Neural cell (in vitro differentiated cells): ENCODE measurements around the gene CLEC5A. TPM values are rescaled to one million over a fixed set of nuclear protein-coding genes. Genes with fewer than 3 reads are reported as not detected.
"Not testable (repeated sequence)": the region's sequence is repeated elsewhere in the genome, so short reads cannot be mapped to it uniquely, and the experiment has no call there.

Experiments used
- H2AFZ ChIP-seq: fragments of 200-600, 300-800 bp; sonication (generic), shearing (Covaris generic); 2 replicates; pipeline ENCODE4 v1.6.0; 2014; ENCODE audit warnings: low read depth, mild to moderate bottlenecking, antibody characterized with exemption, low read length, moderate library complexity
- H3F3A ChIP-seq: fragments of 200-600 bp; shearing (Covaris generic); 2 replicates; pipeline ENCODE4 v1.6.1; 2016; ENCODE audit warnings: mild to moderate bottlenecking, moderate library complexity, mixed read lengths, antibody characterized with exemption, low read length; ENCODE audit not compliant: insufficient read depth, poor library complexity, severe bottlenecking
- H3K27ac ChIP-seq: fragments of 200-600, 300-800 bp; sonication (generic), shearing (Covaris generic); 2 replicates; pipeline ENCODE4 v1.5.1; 2014; ENCODE audit warnings: mild to moderate bottlenecking, low read length, moderate library complexity
- H3K27me3 ChIP-seq: fragments of 300-800, 200-600 bp; sonication (generic), shearing (Covaris generic); 2 replicates; pipeline ENCODE4 v1.6.0; 2014; ENCODE audit warnings: mild to moderate bottlenecking, low read depth, low read length, moderate library complexity; ENCODE audit not compliant: insufficient read depth
- H3K36me3 ChIP-seq: fragments of 300-800, 200-600 bp; sonication (generic), shearing (Covaris generic); 2 replicates; pipeline ENCODE4 v1.5.1; 2014; ENCODE audit warnings: mild to moderate bottlenecking, antibody characterized with exemption, low read length, moderate library complexity; ENCODE audit not compliant: insufficient read depth
- H3K4me2 ChIP-seq: fragments of 300-800, 200-600 bp; sonication (generic), shearing (Covaris generic); 2 replicates; pipeline ENCODE4 v1.6.0; 2014; ENCODE audit warnings: mild to moderate bottlenecking, low read length
- H3K4me3 ChIP-seq: fragments of 300-800, 200-600 bp; sonication (generic), shearing (Covaris generic); 2 replicates; pipeline ENCODE4 v1.5.1; 2014; ENCODE audit warnings: mild to moderate bottlenecking, low read length, moderate library complexity
- H3K79me2 ChIP-seq: fragments of 200-600 bp; shearing (Covaris generic); replicated peaks from 2 replicates; pipeline ENCODE4 v1.6.0; 2014; ENCODE audit warnings: mild to moderate bottlenecking, low read length, moderate library complexity; ENCODE audit not compliant: insufficient read depth
- H3K9ac ChIP-seq: fragments of 300-800, 200-600 bp; sonication (generic), shearing (Covaris generic); 2 replicates; pipeline ENCODE4 v1.6.1; 2016; ENCODE audit warnings: mild to moderate bottlenecking, low read length, mixed read lengths
- H3K9me2 ChIP-seq: fragments of 200-600 bp; shearing (Covaris generic); 2 replicates; pipeline ENCODE4 v1.6.1; 2016; ENCODE audit warnings: mild to moderate bottlenecking, low read length, mixed read lengths; ENCODE audit not compliant: insufficient read depth
- H3K9me3 ChIP-seq: fragments of 200-600, 300-800 bp; sonication (generic), shearing (Covaris generic); 2 replicates; pipeline ENCODE4 v1.6.1; 2016; ENCODE audit warnings: mild to moderate bottlenecking, mixed run types, low read length, moderate library complexity, mixed read lengths
- H4K20me1 ChIP-seq: fragments of 200-600 bp; shearing (Covaris generic); 2 replicates; pipeline ENCODE4 v1.6.1; 2016; ENCODE audit warnings: mild to moderate bottlenecking, mixed run types; ENCODE audit not compliant: insufficient read depth
- CTCF ChIP-seq: fragments of 450-650 bp; IDR thresholded peaks from 2 replicates; pipeline ENCODE4 v1.5.1; 2014; ENCODE audit warnings: antibody characterized with exemption, mild to moderate bottlenecking, moderate library complexity; ENCODE audit not compliant: poor library complexity, severe bottlenecking
- EP300 ChIP-seq: fragments of 450-650 bp; conservative IDR thresholded peaks from 2 replicates; pipeline ENCODE4 v1.6.1; 2014; ENCODE audit warnings: antibody characterized with exemption, mild to moderate bottlenecking, moderate library complexity; ENCODE audit not compliant: poor library complexity, severe bottlenecking
- EZH2 ChIP-seq: fragments of 200-600, 300-800 bp; shearing (Covaris generic), sonication (generic); IDR thresholded peaks from 2 replicates; pipeline ENCODE4 v1.6.1; 2014; ENCODE audit warnings: antibody characterized with exemption, low read length, borderline replicate concordance, mild to moderate bottlenecking; ENCODE audit not compliant: insufficient read depth, poor library complexity, severe bottlenecking
- MXI1 ChIP-seq: fragments of 450-650 bp; conservative IDR thresholded peaks from 2 replicates; pipeline ENCODE4 v1.6.1; 2014; ENCODE audit warnings: antibody characterized with exemption, mild to moderate bottlenecking; ENCODE audit not compliant: poor library complexity, severe bottlenecking
- POLR2AphosphoS5 ChIP-seq: IDR thresholded peaks from 2 replicates; pipeline ENCODE4 v1.6.1; 2012
- RAD21 ChIP-seq: fragments of 450-650 bp; conservative IDR thresholded peaks from 2 replicates; pipeline ENCODE4 v1.6.1; 2014; ENCODE audit warnings: antibody characterized with exemption, mild to moderate bottlenecking, moderate library complexity
- REST ChIP-seq: IDR thresholded peaks from 2 replicates; pipeline ENCODE4 v1.6.1; 2012; ENCODE audit warnings: borderline replicate concordance
- SMC3 ChIP-seq: fragments of 450-650 bp; conservative IDR thresholded peaks from 2 replicates; pipeline ENCODE4 v1.6.1; 2014; ENCODE audit warnings: antibody characterized with exemption, mild to moderate bottlenecking, moderate library complexity; ENCODE audit not compliant: poor library complexity
- TAF1 ChIP-seq: IDR thresholded peaks from 2 replicates; pipeline ENCODE4 v1.6.1; 2012; ENCODE audit warnings: low read depth
- polyA plus RNA-seq: library from polyadenylated mRNA; depleted of rRNA; stranded (reverse); fragments of >200 nt; gene quantifications from 2 replicates; pipeline ENCODE4 v1.2.3, GENCODE V29; 2014

CLEC5A gene
- polyA plus RNA-seq, 1 donor from 2014 or later: not detected

GRCh38 chr7:141906285-141906684 lies 40.5 kb downstream of the CLEC5A start:
- H3K9ac ChIP-seq: no peak overlapping the region
- H2AFZ ChIP-seq: no peak overlapping the region
- H3K9me3 ChIP-seq: no peaks in the 10 kb centered on the region
- no peak overlapping the region for H3K27ac ChIP-seq
- TF ChIP-seq EZH2 (no peak), RAD21 (no peak), SMC3 (no peak), POLR2AphosphoS5 (no peak), TAF1 (no peak), EP300 (no peak)
- no peaks in the 10 kb centered on the region for H3F3A ChIP-seq
- H3K36me3 ChIP-seq: no peaks in the 10 kb centered on the region
- no peaks in the 10 kb centered on the region for H3K27me3 ChIP-seq
- H3K79me2 ChIP-seq: no peaks in the 10 kb centered on the region
- no peaks in the 10 kb centered on the region for H3K9me2 ChIP-seq
- no peak overlapping the region for H3K4me2 ChIP-seq
- H3K4me3 ChIP-seq: no peak overlapping the region
- no peaks in the 10 kb centered on the region for H4K20me1 ChIP-seq

GRCh38 chr7:141899366-141899765 lies 47.4 kb downstream of the CLEC5A start:
- not testable (repeated sequence) for H3K4me3 ChIP-seq, H2AFZ ChIP-seq, H3F3A ChIP-seq, H3K9me3 ChIP-seq, H4K20me1 ChIP-seq, H3K4me2 ChIP-seq, H3K9me2 ChIP-seq, H3K27me3 ChIP-seq, H3K79me2 ChIP-seq, H3K36me3 ChIP-seq, H3K27ac ChIP-seq, H3K9ac ChIP-seq

GRCh38 chr7:141891336-141891735 lies 55.4 kb downstream of the CLEC5A start:
- no peaks in the 10 kb centered on the region for H3F3A ChIP-seq
- no peaks in the 10 kb centered on the region for H4K20me1 ChIP-seq
- no peak overlapping the region for H3K4me3 ChIP-seq
- H3K9me3 ChIP-seq: no peaks in the 10 kb centered on the region
- H3K9me2 ChIP-seq: no peaks in the 10 kb centered on the region
- no peaks in the 10 kb centered on the region for H3K27me3 ChIP-seq
- H3K9ac ChIP-seq: no peak overlapping the region
- no peak overlapping the region for H3K27ac ChIP-seq
- H3K36me3 ChIP-seq: no peaks in the 10 kb centered on the region
- no peaks in the 10 kb centered on the region for H3K79me2 ChIP-seq
- no peak overlapping the region for H2AFZ ChIP-seq
- no peak overlapping the region for H3K4me2 ChIP-seq
- no peak for TF ChIP-seq SMC3
- TF ChIP-seq MXI1: no peak
- no peak for TF ChIP-seq TAF1

GRCh38 chr7:141889321-141889720 lies 57.5 kb downstream of the CLEC5A start:
- H3K79me2 ChIP-seq: no peaks in the 10 kb centered on the region
- no peaks in the 10 kb centered on the region for H3K9me2 ChIP-seq
- no peaks in the 10 kb centered on the region for H3K36me3 ChIP-seq
- no peaks in the 10 kb centered on the region for H3K27me3 ChIP-seq
- H3K4me2 ChIP-seq: no peak overlapping the region
- no peak overlapping the region for H2AFZ ChIP-seq
- no peaks in the 10 kb centered on the region for H4K20me1 ChIP-seq
- no peak overlapping the region for H3K27ac ChIP-seq
- TF ChIP-seq MXI1 (no peak), EZH2 (no peak), TAF1 (no peak), RAD21 (no peak), SMC3 (no peak), POLR2AphosphoS5 (no peak), EP300 (no peak), CTCF (no peak), REST (no peak)
- no peak overlapping the region for H3K9ac ChIP-seq
- H3F3A ChIP-seq: no peaks in the 10 kb centered on the region
- no peak overlapping the region for H3K4me3 ChIP-seq
- no peaks in the 10 kb centered on the region for H3K9me3 ChIP-seq
